C1 segment of cervical spinal cord (tissue), 14 donors: ENCODE data around the gene CCR3.
"Not testable (repeated sequence)": the region's sequence is repeated elsewhere in the genome, so short reads cannot be mapped to it uniquely, and the experiment has no call there.

Source experiments
- DNase-seq, 14 donors: peaks; one replicate each; lab custom pipeline; 2025; lab: John Stamatoyannopoulos, UW

The CCR3 gene

DNA sequence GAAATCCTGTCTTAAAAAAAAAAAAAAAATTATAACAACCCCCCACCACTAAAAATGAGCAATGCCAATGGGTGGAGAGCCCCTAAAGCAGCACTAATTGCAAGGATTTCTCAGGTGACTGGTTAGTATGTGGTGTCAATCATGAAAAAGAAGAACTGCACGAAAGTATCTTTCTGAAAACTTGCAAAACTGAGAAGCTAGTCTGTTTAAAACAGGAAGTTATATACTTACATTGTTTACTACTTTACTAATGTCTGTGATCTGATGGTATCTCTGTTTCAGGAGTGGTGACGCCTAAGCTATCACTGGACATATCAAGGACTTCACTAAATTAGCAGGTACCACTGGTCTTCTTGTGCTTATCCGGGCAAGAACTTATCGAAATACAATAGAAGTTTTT lies at the start of gene CCR3:
Gene CCR3, plus strand, starts transcription at position 341 of the 400 bp plus-strand sequence. CDS start 22,699 bp downstream, outside the sequence.
- DNase-seq, result no peak

DNA sequence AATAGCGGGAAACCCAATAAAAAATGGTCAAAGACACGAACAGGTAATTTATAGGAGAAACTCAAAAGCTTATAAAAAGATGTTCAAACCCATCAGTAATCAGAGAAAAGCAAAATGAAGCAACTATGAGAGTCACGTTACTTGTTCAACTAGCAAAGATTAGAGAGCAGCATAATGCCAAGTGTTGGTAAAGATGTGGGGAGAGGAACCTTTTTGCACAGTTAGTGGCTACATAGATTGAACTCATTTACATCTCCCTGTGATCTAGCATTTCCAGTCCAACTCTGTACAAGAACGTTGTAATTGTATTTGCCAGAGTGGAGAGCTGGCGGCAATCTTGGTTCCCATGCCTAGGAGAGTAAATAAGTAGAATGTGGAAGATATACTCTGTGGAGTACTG lies 49.3 kb upstream of the CCR3 start:
- no peak for DNase-seq

DNA sequence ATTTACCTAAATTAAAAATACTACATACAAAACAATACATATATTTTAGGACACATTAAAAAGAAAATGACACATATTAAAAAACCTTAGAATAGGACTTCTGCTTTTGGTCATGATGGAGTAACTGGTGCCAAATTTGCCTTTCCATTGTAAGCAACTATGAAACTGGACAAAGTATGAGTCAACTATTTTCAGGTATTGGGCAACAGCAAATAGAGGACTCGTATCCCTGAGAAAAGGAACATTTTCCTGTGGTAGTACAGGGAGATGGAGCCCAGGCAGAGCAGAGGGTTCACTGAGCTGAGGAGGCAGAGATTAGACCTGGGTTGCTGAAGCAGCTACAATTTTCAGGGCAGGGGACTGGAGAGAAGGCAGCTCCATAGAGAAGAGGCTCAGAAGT lies 48.8 kb upstream of the CCR3 start:
- DNase-seq, result no peak

DNA sequence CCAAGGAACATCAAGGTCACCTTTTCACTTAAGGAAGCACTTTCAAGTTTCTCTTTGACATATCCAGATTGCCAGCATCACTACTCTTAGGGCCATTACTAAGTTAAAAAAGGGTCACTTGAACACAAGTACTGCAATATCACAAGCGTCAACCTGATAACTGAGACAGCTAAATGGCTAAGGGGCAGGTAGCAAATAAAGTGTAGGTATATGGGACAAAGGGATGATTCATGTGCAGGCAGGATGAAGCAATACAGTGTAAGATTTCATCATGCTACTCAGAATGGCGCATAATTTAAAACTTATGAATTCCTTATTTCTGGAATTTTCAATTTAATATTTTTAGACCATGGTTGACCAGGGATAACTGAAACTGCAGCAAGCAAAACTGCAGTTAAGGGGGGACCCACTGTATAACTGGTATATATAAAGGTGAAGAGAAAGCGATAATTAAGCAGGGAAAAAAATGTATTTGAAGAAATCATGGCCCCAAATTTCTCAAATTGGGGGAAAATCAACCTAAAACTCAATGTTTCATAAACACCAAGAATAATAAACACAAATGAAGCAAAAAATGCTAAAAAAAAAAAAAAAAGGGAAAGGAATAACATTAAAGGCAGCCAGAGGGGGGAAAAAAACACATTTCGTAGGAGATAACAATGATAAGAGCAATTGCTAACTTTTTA lies 47.2 kb upstream of the CCR3 start:
- DNase-seq, result no peak

DNA sequence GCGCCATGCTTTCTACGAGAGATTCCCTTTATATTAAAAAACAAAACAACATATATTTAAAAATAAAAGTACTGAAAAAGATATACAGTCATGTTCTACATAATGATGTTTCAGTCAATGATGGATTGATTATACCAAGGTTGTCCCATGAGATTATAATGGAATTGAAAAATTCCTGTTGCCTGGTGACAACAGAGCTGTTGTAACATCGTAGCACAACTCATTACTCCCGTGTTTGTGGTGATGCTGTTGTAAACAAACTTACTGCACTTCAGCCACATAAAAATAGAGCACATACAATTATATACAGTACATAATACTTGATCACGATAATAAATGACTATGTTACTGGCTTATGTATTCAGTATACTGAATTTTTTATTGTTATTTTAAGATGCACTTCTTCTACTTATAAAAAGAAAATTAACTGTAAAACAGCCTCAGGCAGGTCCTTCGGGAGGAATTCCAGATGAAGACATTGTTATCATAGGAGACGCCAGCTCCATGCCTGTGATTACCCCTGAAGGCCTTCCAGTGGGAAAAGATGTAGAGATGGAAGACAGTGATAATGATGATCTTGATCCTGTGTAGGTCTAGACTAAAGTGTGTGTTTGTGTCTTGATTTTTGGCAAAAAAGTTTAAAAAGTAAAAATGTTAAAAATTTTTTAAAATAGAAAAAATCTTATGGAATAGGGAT lies 45.9 kb upstream of the CCR3 start:
- DNase-seq, result no peak

DNA sequence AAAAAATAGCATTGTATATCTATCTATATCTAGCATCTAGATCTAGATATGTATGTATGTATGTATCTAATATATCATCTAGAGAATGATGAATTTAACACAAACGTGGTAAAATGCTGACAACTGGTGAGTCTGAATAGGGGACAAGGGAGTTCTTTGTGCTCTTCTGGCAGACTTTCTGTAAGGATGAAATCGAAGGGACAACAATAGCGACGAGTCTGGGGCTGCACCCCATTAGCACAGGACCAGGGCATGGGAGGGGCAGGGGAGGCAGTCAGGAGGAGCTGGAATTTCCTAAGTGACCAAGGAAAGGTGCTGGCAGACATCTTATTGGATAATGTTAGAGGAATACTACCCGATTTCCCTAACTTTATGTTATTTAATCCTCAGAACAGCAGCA lies 42.0 kb upstream of the CCR3 start:
- peak in 1 of 14 donors; percentile 11 for DNase-seq

DNA sequence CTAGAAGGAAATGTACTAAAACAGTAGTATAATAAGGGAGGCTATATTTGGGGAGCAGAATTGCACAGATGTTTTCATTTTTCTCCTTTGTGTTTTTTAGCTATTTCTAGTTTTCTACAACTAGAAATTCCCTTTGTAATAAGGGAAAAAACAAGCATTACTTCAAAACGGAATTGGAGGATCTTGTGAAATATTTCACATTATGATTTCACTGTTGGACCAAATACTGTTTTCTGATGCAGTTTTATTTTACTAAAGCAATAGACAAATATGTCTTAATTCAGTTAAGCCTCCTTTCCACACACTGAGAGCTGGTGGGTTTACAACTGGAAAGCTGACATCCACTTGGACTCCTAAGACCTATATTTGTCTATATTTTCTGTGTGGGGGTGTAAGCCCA lies 41.5 kb upstream of the CCR3 start:
- DNase-seq, result no peak

DNA sequence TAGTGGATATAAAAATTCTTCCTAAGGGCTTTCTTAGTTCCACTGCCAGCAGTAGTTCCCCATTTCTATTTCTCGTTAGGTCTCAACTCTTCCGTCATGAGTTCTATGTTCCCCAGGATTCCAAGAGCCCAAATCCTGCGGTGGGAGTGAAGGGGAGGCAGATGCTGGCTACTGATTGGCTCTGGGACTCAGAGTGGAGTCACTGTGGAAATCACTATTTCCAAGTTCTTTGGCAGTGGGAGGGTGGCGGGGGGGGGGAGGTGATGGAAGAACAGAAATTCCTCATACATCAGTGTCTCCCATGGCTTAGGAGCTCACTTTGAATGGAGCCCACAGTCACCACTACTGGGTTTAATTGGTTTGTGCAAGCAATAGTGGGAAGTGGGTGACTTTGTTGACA lies 39.7 kb upstream of the CCR3 start:
- DNase-seq, result no peak

DNA sequence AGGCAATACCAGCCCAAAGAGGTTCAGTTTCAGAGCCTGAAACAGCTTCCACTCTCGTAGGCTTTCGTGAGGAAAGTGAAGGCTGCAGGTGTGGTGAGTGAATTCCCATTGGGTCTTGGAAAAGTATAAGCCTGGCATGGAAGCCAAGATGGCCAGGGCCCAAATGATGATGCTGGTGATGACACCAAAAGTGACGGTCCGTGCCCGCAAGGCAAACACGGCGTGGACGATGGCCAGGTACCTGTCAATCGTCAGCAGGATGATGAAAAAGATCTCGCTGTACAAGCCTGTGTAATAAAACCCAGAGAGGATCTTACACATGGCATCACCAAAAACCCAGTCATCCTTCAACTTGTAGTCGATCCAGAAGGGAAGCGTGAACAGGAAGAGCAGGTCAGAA lies 38.6 kb upstream of the CCR3 start:
- no peak for DNase-seq

DNA sequence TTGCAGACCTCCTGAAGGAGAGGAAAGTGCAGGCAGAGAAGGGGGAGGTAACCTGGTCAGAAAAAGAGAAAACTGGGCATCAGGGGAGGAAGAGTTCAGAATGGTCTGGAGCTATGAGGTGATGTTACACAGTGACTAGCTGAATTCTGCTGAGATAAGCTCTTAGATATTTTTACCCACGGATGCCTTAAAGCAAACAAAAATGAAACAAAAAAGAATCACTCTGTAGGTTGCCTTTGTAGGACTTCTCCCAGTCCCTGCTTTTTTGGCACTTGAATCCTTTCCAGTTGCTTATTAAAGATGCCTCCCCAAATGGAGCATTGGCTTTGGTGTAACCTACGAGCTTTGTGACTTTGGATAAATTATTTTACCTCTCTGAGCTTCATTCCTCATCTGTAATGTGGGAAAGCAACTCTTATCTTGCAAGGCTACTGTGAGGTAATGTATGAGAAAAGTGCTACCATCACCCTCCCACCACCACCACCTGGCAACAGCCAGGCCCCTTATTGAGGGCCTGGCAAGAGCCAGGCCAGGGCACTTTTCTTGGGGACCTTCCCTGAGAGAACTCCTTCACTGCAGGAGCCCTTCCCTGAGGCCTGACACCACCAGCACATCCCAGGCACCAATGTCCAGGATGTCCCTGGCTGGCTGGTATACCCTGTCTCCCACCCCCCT lies 36.8 kb upstream of the CCR3 start:
- DNase-seq, result no peak

DNA sequence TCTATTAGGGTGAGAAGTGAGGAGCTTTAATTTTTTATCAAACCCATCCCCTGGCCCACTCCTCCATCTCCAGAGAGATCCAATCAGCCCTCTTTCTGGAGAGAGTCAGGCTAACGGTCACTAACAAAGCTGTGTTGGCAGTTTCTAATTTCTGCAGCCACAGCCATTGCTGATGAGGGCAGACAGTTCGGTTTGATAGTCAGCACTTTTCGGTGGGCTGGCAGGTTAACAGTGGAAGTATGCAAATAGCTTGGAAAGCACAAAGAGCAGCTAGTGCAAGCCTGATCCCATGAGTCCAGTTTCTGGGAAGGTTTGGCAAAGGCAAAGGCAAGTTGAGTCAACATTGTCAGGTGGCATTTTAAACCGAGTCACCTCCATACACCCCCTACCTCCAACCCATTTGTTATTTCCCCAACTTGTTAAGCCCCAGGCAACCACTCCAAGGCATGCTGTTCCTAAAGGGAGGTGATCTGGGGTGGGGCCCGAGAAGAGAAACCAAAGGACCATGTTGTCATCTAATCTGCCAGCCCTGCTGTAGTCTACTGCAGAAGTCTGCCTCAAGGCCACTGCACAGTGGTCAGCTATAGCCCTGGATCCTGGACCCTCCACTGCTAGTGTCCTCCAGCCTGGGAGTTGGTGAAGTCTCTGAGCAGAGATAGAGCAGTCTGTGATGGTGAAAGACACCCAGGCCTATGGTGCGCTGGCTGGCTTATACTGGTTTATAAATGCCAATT lies 35.8 kb upstream of the CCR3 start:
- DNase-seq, result no peak

DNA sequence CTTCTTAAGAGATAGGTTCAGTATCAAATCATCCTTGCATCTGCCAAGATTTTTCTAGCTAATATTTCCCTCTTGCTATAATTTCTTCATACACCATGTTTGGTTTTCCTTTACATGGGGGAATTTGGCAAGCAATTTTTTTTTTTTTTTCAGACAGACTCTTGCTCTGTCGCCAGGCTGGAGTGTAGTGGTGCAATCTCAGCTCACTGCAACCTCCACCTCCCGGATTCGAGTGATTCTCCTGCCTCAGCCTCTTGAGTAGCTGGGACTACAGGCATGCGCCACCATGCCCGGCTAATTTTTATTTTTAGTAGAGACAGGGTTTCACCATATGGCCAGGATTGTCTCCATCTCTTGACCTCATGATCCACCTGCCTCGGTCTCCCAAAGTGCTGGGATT lies 34.7 kb upstream of the CCR3 start:
- not testable (repeated sequence) for DNase-seq

DNA sequence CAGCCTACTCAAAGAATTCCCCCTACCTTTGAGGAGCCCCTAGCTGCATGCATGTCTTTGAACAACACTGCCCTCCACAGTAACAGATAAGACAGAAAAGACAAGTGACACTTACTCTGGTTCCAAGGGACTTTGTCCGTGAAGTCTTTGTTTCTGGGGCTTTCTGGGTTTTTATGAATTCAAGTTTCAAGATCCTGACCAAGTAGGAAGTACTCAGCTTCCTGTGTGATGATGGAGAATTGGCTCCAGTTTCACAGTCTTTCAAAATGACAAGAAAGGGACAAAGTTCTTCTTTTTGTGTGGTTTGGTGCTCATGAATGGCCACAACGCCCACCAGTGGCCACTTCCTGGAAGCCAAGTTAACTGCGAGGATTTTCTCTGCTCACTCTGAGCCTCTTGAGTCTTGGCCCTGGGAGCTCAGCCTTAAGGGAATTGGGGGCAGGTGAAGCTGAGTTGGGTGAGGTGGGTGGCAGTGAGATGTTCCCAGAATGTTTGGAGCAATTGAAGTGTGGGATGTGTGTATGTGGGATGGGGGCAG lies 34.0 kb upstream of the CCR3 start, which contains the start of gene CCR1:
Gene CCR1, minus strand, starts transcription at position 147 of the 538 bp plus-strand sequence. CDS start 4,000 bp downstream, outside the sequence.
- DNase-seq, result peak in 7 of 14 donors; percentile 23 to 50 (median 42)

DNA sequence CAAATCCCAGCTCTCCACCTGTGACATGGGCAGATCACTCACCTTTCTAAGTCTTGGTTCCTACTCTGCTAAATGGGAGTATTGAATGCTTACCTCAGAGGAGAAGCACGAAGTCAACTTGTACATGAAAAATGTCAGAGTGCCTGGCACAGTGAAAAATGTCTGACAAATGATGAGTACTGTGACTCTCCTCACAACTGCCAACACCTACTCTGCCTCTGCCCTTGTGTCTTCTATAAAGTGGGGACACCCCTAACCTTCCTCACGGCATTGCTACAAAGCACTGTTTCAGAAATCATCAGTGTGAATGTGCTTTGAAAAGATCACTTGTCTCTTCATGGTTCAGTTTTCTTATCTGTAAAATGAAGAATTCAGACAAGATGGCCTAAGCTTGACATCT lies 33.2 kb upstream of the CCR3 start:
- no peak for DNase-seq

DNA sequence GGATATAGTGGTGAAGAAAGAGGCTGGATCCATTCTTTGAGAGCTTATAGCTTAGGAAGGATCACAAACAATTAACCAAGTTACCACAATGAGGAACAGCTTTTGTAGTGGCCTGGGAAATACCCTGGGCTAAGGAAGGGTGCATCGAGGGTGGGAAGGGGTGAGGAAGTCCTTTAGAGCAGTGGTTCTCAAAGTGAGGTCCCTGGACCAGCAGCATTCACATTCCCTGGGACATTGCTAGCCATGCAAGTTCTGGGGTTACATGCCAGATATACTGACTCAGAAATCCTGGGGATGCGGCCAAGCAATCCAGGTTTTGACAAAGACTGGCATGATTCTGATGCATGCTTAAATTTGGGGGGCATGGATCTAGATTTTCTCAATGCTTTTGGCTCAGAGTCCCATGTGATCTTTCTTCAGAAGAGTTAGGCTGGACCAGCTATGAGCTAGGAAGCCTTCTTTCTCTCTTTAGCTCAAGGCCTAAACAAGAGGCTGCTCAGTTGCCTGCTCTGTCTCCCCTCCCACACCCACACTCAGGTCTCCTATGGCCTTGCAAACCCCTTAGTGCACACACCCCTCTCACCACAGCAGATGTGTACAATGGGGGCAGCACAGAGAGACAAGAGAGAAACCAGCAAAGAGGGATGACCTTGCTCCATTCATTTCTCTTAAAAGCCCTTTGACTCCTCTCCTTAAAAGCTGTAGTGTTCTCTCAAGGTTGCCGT lies 32.4 kb upstream of the CCR3 start:
- DNase-seq, result no peak

DNA sequence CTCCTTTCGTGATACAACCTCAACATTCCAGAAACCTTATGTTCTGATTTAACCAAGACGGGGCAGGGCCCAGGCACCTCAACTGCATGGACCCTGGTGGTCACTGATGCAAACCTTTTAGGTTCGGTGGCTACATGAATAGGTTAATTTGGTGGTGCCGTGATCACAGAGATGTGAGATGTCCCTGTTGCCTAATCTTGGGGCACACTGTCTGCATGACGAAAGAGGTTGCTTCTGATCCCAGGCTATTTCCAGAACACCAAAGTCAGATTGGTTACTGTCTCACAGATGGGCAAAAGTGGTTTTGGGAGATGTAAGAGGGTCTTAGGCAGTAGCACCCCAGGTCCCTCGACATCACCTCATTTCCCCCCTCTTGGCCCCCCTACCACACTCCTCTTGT lies 30.2 kb upstream of the CCR3 start:
- no peak for DNase-seq

DNA sequence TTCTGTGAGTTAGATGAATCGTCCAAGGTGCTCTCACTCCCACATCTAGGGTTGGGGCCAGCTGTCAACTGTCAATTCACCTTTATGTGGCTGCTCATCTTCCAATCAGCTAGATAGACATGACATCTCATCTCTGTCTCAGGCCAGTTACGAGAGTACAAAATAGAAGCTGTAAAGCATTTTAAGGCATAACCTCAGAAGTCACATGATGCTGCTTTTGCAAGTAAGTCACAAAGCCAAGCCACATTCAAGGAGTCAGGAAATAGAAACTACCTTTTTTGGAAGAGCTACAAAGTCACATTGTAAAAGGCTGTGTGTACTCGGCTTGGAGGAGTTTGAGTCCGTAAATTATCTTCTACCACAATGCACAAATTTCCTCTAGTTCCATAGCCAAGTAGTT lies 29.1 kb upstream of the CCR3 start:
- DNase-seq, result no peak

DNA sequence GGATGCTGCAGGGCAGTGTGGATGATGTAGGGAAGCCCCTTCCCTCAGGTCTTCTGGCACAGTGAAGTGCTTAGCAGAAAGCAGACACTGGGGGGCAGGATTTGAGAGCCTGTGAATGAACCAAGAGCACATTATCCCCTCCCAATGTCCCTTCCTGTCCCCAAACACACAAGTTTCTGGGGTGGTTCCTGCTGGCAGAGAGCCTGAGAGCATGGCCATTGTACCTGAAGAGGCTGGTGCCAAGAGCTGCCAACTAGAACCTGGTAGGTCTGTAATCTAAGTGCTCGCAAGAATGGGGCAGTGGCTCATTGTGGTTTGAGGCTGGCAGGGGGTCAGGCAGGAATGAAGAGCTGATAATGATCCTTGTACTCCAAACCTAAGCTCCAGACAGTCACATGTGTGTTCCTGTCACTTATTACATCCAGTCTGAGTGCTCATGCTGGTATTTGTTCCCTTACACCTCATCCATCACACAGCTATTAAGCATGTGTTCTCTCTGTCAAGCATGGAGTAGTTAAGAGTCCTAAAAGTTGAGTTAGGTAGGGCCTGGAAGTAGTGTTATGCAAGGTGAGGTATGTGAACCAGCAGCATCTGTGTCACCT lies 27.4 kb upstream of the CCR3 start:
- no peak for DNase-seq

DNA sequence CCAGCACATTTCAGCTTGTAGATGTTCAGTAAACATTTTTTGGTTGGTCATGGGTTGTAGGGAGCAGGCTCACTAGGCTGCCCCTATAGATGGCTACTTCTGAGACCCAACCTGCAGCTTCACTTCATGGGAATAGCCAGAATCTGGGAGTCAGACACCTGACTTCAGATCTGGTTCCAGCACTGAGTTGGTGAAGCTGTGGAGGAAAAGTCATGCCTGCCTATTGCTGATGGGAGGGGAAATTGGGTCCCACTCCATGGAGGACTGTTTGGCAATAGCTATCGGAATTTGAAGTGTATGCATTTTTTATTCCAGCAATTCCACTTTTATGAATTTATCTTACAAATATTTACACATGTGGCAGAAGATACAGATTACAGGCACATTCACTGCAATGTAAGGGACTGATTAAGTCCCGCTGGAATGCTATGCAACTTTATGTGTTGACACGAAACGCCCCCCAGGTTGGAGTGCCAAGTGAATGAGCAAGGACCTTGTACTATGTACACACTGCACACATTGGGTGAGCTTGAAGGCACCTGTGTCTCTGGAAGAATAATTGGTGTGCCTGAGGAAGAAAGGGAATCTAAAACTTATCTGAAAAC lies 26.3 kb upstream of the CCR3 start:
- DNase-seq, result no peak

DNA sequence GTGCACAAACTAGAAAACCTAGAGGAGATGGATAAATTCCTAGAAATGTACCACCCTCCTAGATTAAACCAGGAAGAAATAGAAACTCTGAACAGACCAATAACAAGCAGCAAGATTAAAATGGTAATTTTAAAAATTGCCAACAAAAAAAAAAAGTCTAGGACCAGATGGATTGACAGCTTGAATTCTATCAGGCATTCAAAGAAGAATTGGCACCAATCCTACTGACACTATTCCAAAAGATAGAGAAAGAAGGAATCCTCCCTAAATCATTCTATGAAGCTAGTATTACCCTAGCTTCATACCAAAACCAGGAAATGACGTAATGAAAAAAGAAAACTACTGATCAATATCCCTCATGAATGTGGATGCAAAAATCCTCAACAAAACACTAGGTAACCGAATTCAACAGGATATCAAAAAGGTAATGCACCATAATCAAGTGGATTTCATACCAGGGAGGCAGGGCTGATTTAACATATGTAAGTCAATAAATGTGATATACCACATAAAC lies 24.0 kb upstream of the CCR3 start:
- DNase-seq, result no peak
